HL-60/S4 (cell line): ENCODE data around the gene GUSB.
"Not testable (repeated sequence)": the region's sequence is repeated elsewhere in the genome, so short reads cannot be mapped to it uniquely, and the experiment has no call there.

Experiments used
- in situ Hi-C: fragments of 300-500 bp; cut with MboI; formaldehyde crosslinking; loops from 2 replicates; pipeline ENCODE4 v1.14.3; 2022; ENCODE audit warnings: low sequenced_read_pairs

The GUSB gene

DNA sequence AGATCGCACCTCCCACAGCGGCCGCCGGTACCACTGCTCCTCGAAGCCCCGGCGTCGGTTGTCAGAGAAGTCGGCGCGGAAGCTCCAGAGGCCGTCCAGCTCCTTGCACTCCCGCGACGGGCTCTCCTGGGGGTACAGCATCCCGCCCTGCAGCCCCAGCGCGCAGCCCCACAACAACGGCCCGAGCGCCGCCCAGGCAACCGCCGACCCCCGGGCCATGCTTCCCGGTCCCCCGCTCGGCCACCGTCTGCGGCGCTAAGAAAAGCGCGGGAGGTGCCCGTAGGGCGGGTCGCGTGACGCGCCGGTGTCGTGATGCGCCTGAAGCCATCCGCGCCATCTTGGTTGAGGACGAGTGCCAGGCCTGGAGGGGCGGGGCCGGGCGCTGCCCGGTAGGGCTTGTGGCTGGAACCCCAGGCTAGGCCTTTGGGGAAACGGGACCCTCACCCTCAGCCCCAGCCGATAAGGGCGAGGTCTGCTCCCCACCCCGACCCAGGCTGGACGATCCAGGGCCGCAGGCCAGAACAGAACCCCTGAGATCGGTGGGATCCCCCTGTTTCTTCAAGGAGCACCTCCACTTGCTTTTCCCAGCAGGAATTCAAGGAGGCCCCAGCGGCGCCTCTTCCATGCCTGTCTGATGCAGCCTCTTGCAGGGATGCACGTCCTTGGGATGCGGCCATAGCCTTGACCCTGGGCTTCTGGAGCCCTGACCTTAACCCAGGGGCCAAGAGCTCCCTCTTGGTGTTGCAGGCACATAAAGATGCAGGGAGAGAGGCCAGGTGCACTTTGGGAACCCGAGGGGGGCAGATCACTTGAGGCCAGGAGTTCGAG, at the start of gene GUSB:
Gene GUSB, minus strand, starts transcription at position 249 of the 828 bp plus-strand sequence. Its CDS starts 30 bp downstream, at position 219.
- in situ Hi-C loops: no loop called here

DNA sequence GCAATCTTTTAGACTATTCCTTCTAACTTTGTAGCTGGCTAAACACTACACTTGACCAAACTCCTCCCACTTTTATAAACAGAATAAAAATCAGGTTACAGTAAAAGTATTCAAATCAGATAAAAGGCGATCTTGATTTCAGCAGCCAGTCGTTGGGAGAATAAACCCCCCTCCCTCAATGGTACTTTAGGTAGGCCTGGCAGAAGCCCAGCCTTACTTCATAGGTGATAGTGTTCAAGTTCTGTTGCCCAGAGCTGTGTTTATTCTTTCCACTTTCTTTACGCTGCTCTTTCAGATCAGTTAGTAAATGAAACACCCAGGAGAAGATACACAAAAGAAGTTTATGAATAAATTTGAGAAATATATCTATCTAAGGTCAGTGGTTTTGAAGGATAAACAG, 46.3 kb upstream of the GUSB start:
- in situ Hi-C loops: not testable (repeated sequence)

DNA sequence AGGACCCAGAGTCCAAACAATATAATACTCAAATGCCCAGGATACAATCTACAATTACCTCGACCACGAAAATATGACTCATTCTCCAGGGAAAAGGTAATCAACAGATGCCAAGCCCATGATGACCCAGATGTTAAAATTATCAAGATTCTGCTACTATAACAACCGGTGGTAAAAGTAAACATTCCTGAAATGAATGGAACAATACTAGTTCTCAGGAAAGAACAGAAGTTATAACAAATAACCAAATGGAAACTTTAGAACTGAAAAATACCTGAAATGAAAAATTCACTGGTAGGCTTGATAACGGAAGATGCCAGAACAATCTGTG, 34.1 kb upstream of the GUSB start:
- in situ Hi-C loops: no loop called here

DNA sequence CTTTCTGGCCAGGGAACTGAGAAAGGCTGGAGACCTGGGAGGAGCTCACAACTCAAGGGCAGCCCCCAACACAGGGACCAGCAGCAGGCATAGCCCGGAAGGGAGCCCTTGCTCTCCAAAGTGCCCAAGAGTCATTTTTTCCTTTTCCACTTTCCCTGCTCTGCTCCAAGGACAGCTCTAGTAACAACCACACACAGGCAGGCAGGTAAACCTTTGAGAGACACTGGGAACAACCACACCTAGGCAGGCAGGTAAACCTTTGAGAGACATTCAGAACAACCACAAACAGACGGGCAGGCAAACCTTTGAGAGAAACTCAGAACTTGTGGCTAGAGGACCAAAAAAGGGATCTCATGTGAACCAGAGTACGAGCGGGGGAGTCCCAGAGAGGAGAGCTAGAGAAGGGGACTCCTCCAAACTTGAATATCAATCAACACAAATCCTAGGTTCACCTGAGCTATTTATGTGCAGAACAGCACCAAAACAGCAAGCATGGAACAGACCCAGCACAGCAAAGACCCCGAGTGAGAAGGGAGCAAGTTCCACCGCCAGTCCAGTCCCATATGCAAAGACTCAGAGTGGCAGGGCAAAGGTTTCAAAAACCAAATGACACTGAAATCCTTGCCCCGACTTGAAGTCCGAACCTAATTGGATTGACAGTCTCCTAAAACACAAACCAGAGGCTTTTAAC, 33.6 kb upstream of the GUSB start:
- in situ Hi-C loops: no loop called here

DNA sequence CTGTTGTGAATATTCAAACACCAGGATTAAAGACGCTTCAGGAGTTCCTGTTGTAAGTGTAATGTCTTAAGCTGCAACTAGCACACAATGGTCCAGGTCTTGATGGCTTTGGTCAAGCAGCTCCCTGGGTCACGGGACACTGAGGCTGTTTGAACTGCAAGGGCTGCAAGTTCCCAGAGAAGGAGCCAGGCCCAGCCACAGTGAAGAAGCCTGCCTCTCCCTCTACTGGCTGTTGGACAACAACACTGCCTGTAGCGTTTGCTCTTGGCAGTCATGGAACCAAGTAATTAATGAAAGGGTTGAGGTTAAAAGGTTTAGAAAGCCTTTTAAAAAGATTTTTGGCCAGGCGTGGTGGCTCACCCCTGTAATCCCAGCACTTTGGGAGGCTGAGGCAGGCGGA, 31.9 kb upstream of the GUSB start:
- in situ Hi-C loops: no loop called here

DNA sequence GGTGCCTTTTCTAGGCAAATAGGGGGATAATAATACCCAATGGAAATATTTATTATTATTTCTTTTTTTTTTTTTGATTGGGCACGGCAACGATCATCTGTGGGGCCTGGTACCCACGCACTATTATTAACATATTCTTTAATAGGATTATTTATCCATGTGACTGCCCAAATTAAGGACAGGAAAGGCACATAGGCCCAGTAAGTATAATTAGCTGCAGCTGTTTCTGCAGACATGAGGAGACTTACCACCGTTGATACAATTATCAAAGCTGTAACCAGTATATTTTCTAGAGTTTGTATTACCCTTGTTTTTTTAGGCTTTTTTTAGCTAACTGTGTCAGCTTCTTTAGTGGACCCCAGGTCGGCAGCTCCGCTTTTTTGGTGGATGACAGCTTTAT, 25.2 kb upstream of the GUSB start:
- in situ Hi-C loops: no loop called here

DNA sequence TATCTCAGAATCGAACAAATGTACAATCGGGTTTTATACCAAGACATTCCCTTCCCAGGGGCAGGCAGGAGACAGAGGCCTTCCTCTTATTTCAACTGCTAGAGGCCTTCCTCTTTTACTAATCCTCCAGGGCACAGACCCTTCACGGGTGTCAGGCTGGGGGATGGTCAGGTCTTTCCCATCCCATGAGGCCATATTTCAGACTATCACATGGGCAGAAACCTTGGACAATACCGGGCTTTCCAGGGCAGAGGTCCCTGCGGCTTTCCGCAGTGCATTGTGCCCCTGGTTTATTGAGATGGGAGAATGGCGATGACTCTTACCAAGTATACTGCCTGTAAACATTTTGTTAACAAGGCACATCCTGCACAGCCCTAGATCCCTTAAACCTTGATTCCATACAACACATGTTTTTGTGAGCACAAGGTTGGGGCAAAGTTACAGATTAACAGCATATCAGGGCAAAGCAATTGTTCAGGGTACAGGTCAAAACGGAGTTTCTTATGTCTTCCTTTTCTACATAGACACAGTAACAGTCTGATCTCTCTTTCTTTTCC, 23.2 kb upstream of the GUSB start:
- in situ Hi-C loops: not testable (repeated sequence)

DNA sequence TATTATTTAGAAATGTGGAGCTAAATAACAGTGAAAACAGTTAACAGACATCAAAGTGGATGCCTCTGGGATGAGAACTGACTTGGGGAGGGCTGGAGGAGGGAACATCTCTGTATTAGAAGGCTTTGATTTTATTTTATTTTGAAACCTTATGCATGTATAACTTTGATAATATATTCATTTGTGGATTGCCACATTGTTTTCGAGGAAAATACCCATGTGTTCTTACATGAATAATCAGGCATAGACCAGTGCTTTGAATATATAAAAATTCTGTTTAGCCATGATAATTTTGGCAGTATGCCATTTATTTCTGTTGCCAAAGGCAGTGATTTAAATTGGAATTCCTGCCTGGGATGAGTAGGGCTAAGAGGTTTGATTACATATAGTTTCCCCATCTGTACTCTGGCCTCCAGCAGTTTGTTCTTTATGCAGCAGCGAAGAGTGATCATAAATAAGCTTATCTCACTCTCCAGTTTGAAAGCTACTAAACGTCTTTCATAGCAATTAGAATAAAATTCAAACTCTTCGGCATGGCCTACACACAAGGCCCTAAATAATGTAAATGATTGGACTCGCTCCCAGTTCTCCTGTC, 18.9 kb upstream of the GUSB start:
- in situ Hi-C loops: not testable (repeated sequence)

DNA sequence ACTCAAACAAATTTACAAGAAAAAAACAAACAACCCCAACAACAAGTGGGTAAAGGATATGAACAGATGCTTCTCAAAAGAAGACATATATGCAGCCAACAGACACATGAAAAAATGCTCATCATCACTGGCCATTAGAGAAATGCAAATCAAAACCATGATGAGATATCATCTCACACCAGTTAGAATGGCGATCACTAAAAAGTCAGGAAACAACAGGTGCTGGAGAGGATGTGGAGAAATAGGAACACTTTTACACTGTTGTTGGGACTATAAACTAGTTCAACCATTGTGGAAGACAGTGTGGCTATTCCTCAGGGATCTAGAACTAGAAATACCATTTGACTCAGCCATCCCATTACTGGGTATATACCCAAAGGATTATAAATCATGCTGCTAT, 13.0 kb upstream of the GUSB start:
- in situ Hi-C loops: not testable (repeated sequence)

DNA sequence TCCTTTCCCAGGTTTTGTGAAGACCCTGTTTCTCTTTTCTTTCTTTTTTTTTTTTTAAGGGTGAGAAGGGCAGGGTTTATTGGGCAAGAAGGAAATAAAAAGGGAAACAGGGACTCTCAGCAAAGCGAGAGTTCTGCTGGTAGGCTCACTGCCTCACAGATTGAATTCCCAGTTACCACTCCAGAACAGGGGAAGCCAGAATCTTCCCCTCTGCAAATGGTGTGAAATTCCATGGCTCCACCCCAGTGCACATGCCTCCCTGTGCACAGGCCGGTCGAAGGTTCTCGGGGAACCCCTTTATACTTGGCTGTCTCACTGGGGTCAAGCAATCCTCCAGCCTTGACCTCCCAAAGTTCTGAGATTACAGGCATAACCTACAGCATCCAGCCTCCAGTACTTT, 10.5 kb upstream of the GUSB start:
- in situ Hi-C loops: no loop called here

DNA sequence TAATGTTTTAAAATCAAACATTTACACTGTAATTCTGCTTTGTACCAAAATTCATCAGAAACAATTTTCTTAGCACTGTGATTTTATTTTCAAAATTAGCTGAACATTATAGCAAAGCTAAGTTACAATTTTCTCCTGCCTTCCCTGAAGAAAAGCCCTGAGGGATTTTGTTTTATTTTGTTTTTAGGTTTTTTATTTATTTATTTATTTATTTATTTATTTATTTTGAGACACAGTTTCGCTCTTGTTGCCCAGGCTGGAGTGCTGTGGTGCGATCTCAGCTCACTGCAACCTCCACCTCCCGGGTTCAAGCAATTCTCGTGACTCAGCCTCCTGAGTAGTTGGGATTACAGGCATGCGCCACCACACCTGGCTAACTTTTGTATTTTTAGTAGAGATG, 9.8 kb upstream of the GUSB start:
- in situ Hi-C loops: not testable (repeated sequence)

DNA sequence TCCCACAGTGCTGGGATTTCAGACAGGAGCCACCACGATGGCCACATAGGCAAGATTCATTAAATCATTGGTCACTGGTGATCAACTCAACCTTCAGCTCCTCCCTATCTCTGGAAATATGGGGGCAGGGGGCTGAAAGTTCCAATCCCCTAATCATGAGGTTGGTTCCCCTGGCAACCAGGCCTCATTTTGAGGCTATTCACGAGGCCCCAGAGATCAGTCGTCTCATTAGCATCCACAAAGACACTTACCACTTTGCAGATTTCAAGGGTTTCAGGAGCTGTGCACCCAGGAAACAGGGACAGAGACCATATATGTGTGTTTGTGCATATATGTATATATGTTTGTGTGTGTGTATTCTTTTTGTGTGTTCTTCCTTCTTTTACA, 7.7 kb upstream of the GUSB start:
- in situ Hi-C loops: no loop called here

DNA sequence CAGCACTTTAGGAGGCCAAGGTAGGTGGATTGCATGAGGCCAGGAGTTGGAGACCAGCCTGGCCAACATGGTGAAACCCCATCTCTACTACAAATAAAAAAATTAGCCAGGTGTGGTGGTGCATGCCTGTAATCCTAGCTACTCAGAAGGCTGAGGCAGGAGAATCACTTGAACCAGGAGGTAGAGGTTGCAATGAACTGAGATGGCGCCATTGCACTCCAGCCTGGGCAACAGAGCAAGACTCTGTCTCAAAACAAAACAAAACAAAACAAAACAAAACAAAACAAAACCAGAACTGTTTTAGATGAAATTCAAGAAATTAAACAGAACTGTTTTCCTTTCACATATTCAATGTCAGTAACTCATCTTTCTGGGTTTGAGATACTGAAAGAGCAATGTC, 6.5 kb upstream of the GUSB start:
- in situ Hi-C loops: not testable (repeated sequence)

DNA sequence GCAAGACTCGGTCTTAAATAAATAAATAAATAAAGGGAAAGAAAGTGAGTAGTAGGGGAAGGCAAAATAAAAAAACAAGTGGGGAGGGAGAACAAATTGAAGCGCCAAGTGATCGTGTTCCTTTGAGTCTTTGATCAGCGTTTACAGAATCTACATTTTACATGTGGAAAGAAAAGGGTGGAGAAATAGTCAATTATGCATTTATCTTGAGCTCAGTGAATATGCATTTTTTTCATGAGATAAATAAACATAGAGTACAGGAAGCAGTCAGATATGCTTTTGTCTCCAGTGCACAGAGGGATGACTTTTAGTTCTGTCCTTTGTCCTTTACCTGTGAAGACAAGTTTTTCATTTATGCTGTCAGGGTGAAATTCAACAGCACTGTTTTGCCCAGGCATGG, 6.1 kb upstream of the GUSB start:
- in situ Hi-C loops: no loop called here

DNA sequence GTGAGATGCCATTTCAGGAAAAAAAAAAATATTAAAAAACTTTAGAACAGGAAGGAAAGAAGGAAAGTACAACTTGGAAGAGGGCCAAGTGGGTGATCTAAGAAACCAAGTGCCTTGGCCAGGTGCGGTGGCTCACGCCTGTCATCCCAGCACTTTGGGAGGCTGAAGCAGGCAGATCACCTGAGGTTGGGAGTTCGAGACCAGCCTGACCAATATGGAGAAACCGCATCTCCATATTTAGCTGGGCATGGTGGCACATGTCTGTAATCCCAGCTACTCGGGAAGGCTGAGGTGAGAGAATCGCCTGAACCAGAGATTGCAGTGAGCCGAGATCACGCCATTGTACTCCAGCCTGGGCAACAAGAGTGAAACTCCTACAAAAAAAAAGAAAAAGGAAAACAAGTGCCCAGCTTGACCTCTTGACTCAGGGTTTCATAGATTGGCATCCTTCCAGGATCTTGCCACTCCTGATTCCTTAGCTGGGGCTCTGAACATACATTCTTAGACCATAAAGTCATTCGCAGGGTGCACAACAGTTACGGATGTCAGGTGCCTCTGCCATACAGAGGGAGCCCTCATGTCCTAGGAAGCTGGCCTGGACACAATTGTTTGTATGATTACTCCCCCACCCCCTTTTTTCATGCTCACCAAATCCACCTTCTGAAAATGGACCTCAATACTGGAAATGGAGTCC, 2.1 kb upstream of the GUSB start:
- in situ Hi-C loops: no loop called here

DNA sequence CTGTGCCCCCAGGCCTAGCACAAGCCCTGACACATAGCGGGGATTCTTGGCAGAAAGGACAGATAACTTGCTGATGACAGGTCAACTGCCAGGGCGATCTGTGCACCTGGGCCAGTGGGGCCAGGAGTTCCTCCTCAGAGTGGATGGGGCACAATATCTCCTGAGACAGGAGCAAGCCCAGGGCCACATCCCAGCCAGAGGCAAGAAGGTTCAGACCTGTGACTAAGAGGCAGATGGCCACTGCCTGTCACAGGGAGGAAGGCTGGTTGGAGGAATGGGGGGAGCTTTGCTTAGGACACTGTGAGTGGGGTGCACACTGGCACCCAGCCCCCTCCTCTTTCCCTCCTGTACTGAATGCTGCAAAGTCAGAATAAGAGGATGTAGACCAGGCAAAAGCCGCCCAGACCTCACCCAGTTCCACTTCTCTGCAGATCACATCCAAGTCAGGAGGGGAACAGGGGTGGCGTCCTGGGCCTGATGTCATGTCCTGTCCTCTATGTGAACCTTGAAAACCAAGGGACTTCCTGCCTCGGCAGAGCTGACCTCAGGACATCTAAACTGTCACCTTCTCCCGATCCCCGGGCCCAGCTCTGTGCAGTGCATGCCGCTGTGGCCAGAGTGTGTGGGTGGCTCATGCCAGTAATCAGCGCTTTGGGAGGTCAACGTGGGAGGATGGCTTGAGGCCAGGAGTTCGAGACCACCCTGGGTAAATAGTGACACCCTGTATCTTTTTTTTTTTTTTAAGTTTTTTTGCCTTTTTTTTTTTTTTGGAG, 1.3 kb downstream of the GUSB start:
- in situ Hi-C loops: no loop called here

DNA sequence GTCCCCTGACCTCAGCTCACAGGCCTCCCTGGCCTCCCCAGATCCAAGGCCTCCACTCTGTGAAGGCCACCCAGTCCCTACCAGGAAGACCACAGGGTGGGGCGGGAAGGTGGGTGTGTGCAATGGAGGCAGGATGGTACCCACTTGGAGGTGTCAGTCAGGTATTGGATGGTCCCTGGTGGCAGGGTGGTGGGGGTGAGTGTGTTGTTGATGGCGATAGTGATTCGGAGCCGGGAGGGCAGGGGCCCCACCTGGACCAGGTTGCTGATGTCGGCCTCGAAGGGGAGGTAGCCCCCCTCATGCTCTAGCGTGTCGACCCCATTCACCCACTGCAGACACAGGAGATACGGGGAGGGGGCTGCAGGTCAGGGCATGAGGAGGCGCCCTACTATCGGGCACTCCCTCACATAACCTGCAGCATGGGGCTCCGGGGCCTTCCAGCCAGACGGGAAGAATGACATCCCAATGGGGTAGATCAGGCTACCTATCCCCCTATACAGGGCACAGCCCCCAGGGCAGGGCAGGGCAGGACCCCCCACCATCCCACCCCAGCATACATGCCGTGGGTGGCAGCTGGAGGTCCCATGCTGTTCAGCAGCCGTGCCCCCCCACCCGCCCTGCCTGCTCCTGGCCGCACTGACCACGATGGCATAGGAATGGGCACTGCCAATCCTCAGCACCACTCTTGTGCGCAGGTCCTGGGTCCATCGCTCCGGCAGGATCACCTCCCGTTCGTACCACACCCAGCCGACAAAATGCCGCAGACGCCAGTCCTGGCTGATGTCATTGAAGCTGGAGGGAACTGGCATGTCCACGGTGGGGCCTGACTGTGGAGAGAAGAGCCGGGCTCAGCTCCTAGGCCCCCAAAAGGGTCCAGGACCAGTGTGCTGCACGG, 2.2 kb downstream of the GUSB start:
- in situ Hi-C loops: no loop called here

DNA sequence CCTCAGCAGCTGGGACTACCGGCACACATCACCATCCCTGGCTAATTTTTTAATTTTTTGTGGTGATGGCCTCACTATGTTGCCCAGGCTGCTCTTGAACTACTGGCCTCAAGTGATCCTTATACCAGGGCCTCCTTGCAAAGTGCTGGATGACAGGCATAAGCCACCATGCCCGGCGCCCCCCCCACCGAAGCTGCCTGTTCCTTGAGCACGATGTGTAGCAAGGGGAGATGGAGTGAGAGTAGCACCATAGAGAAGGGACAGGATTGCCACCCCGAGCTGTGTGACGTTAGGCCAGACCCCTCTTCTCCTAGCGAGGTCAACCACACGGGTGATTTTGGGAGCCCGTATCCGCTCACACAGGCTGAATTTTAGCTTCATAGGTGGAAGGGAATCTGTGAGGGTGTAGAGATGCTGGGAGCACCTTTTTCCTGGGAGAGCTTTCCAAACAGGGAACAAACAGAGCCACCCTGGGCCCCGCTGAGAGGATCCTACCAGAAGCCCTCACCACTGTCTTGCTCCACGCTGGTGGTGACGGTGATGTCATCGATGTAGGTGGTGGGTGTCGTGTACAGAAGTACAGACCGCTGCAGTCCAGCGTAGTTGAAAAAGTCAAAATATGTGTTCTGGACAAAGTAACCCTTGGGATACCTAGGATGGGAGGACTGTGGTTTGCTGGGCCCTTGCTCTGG, 3.0 kb downstream of the GUSB start:
- in situ Hi-C loops: no loop called here

DNA sequence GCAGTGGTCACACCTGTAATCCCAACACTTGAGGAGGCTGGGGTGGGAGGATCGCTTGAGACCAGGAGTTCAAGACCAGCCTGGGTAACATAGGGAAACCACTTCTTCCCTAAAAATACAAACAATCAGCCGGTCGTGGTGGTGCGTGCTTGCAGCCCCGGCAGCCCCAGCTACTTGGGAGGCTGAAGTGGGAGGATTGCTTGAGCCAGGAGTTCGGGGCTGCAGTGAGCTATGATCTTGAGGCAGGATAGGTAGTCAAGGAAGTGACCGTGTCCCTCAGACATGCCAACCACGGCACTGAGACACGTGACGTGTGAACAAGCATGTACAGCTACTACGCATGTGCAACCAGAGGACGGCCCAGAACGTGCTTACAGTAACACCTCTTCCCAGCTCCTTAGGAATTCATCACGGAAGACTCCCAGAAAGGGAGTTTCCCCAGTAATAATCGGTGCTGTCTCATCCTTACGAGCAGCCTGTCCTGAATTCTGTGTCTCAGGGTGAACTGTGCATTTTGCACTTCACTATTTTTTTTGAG, 5.3 kb downstream of the GUSB start:
- in situ Hi-C loops: no loop called here
